BLaER1 treated with 17β-estradiol and CSF1 and Interleukin-3, amounts not matched to agents 10 nM and 100 nM (cell line): Measurements from ENCODE around the gene FBXW12.

ENCODE experiments used
- H3K27ac ChIP-seq, 11 experiments: shearing (Covaris generic); formaldehyde crosslinking; 2 replicates each; pipeline ENCODE4 v1.8.1; 2022
- H3K27me3 ChIP-seq, 11 experiments: shearing (Covaris generic); formaldehyde crosslinking; 2 replicates each; pipeline ENCODE4 v1.8.1; 2022
- H3K36me3 ChIP-seq, 11 experiments: shearing (Covaris generic); formaldehyde crosslinking; 2 replicates each; pipeline ENCODE4 v1.8.1; 2022
- H3K4me1 ChIP-seq, 10 experiments: shearing (Covaris generic); formaldehyde crosslinking; 2 replicates each; pipeline ENCODE4 v1.8.1; 2022
- H3K4me2 ChIP-seq, 11 experiments: shearing (Covaris generic); formaldehyde crosslinking; 2 replicates each; pipeline ENCODE4 v1.8.1; 2022
- H3K4me3 ChIP-seq, 10 experiments: shearing (Covaris generic); formaldehyde crosslinking; 2 replicates each; pipeline ENCODE4 v1.8.1; 2022
- H3K9ac ChIP-seq, 11 experiments: shearing (Covaris generic); formaldehyde crosslinking; 2 replicates each; pipeline ENCODE4 v1.8.1; 2022
- H3K9me3 ChIP-seq, 11 experiments: shearing (Covaris generic); formaldehyde crosslinking; replicated peaks in 1 of 11; 2 replicates each; pipeline ENCODE4 v1.8.1; 2022
- H4K20me1 ChIP-seq, 11 experiments: shearing (Covaris generic); formaldehyde crosslinking; 2 replicates each; pipeline ENCODE4 v1.8.1; 2022
- Cebpa-rat ChIP-seq, 11 experiments: shearing (Covaris generic); IDR thresholded peaks; 2 replicates each; pipeline ENCODE4 v1.8.1; 2022

FBXW12 gene

DNA sequence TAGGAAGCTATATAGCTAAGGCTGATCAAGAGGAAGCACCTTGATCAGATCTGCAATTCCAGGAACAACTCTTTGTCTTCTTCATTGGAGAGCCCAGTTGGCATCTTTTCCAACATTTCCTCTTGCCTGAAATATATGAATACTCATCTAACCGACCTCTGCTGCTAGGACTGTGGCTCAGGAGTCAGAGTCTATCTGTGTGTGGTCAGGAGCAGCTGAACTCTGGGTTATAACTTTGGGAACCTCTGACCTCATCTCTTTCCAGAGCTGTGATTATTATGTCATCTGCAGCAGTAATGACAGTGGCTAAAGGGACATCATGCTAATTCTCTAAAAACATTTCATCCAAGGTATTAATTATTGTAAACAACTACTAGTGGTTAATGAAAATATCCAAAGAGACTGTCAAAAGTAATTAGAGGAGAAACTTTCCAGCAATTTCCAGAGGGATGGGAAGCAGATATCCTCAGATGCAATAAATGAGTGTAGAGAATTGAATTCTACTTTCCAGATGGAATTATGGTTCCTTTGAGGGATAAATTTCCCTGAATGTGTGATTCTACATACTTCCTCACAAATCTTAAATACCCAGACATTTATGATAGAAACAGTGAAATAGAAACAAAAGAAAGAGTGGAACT lies 27.0 kb upstream of the FBXW12 start:
- no peaks in the 10 kb centered on the region for H3K4me1 ChIP-seq
- H3K36me3 ChIP-seq = no peaks in the 10 kb centered on the region
- H3K9ac ChIP-seq = no peak overlapping the region
- no peaks in the 10 kb centered on the region for H3K27me3 ChIP-seq
- H3K9me3 ChIP-seq = no peaks in the 10 kb centered on the region
- H3K27ac ChIP-seq = no peak overlapping the region
- H4K20me1 ChIP-seq = no peaks in the 10 kb centered on the region
- no peak overlapping the region for H3K4me3 ChIP-seq
- H3K4me2 ChIP-seq = no peak overlapping the region
- no peak for TF ChIP-seq Cebpa-rat (IDR thresholded peaks at IDR 0.05)

DNA sequence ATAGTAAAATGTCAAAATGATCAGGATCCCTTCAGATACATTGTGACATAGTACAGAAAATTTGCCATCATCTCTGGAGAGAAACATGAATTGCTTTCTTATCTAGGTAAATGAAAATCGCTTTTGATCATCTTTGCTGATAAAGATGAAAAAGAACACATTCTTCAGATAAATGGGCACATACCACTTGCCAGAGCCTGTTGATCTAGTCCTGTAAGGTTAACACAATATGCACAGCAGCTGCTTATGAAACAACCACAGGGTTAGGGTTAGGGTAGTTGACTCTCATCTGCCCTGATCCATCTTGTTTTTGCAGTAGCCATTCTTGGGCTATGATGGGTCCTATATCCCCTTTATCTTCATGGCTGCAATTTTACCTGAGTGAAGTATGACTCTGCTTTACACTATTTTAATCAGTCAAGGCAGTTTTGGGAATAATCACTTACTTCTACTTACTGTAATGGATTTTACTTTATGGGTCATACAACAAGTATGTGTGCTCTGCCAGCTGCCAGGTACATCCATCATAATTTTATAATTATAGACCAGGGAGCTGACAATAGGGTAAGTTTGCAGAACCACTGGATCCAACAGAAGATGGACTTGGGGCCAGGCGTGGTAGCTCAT lies 26.0 kb upstream of the FBXW12 start:
- Histone ChIP-seq H3K4me3 (no peak overlapping the region), H3K27ac (no peak overlapping the region), H3K9me3 (no peaks in the 10 kb centered on the region), H3K4me2 (no peak overlapping the region), H3K27me3 (no peaks in the 10 kb centered on the region), H3K9ac (no peak overlapping the region), H4K20me1 (no peaks in the 10 kb centered on the region), H3K36me3 (no peaks in the 10 kb centered on the region), H3K4me1 (no peaks in the 10 kb centered on the region)
- no peak for TF ChIP-seq Cebpa-rat (IDR thresholded peaks at IDR 0.05)

DNA sequence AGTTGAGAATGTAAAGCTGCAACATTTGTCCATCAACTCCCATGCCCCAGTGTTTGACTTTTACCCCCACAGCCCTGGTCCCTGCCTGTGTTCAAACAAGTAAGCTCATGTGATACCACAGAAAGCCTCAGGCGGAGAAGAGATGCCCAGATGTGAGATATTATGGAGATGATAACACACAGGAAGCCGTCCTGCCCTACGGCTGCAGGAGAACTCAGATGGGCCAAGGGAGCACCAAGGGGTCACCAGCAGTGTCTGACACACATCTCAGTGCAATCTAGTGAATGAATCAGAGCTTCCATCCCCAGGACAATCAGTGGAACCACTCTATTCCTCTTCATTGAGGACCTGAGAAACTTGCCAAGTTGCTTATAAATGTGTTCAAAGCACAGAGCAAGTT lies 24.5 kb upstream of the FBXW12 start:
- Histone ChIP-seq H3K4me1 (no peaks in the 10 kb centered on the region), H3K4me2 (no peak overlapping the region), H3K36me3 (no peaks in the 10 kb centered on the region), H4K20me1 (no peaks in the 10 kb centered on the region), H3K9ac (no peak overlapping the region), H3K9me3 (no peaks in the 10 kb centered on the region), H3K27ac (no peak overlapping the region), H3K27me3 (no peaks in the 10 kb centered on the region), H3K4me3 (no peak overlapping the region)
- TF ChIP-seq Cebpa-rat (IDR thresholded peaks at IDR 0.05) = no peak

DNA sequence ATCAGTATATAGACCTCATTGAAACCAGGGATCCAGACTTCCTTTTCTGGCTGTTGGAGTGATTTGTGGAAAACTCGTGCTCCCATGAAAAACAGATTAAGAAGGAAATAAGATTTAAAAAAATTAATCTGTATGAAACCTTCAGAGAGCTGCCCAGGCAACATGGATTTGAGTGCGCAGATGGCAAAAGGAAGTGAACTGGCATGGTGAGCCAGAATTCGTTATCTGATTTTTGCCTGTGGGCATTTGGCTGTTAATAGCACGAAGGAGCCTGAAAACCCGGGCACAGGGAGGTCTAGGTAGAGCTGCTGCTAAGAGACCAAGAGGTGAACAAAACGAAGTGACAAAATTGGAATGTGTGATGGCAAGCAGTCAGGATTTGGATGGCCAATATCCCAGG lies 19.5 kb upstream of the FBXW12 start:
- H3K27ac ChIP-seq = no peak overlapping the region
- peaks cover 17 to 28% (median 22%) of the 10 kb centered on the region in 11 experiments for H3K9me3 ChIP-seq
- no peaks in the 10 kb centered on the region; a peak in 2 of 22 replicates for H3K36me3 ChIP-seq
- no peak overlapping the region for H3K4me2 ChIP-seq
- H3K27me3 ChIP-seq = no peaks in the 10 kb centered on the region
- H3K4me1 ChIP-seq = no peaks in the 10 kb centered on the region
- no peak overlapping the region for H3K4me3 ChIP-seq
- no peak for TF ChIP-seq Cebpa-rat (IDR thresholded peaks at IDR 0.05)
- H4K20me1 ChIP-seq = no peaks in the 10 kb centered on the region
- H3K9ac ChIP-seq = no peak overlapping the region

DNA sequence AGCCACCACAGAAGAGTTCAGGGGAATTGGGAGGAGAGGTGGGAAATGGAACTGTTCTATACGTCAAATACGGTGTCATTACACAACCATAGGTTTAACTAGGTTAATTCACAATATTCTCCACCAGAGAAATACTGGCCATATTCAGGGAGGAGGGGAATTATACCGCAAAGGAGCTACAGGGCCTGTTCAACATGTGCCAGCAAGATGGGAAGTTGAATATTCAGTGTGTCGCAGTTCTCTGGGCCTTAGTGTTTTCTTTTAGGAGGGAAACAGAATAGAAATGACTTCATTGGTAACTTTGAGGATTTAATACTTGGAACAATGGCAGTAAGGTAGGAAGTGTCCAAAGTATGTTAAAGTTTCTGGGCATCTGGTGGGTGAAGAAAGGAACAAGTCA lies 18.0 kb upstream of the FBXW12 start:
- no peak for TF ChIP-seq Cebpa-rat (IDR thresholded peaks at IDR 0.05)
- H3K9me3 ChIP-seq = peaks cover 27 to 42% (median 34%) of the 10 kb centered on the region in 11 experiments

DNA sequence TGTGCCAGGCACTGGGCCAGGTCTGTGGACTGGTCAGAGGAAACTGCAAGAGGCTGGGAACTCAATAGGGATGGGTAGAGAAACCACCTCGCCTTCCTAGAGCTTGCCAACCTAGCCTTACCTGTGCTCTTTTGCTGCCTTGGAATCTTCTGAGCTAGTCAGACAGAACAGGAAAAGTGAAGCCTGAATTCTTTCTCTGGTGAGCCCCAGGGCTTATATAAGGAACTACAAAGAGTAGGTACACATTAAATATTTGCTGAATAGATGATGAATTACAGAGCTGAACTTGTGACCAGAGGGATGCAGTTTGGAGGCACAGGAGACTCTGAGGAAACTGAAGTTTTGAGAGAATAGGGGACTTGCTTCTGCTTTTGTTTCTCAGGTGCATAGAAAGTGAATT lies 15.6 kb upstream of the FBXW12 start:
- no peak for TF ChIP-seq Cebpa-rat (IDR thresholded peaks at IDR 0.05)
- Histone ChIP-seq H3K4me3 (no peak overlapping the region), H3K36me3 (no peaks in the 10 kb centered on the region; a peak in 2 of 22 replicates), H3K4me1 (no peaks in the 10 kb centered on the region), H4K20me1 (no peaks in the 10 kb centered on the region), H3K27me3 (no peaks in the 10 kb centered on the region), H3K9ac (no peak overlapping the region), H3K9me3 (peaks cover 29 to 56% (median 45%) of the 10 kb centered on the region in 11 experiments), H3K4me2 (no peak overlapping the region), H3K27ac (no peak overlapping the region)

More for the DNA sequence above, 18.0 kb upstream of the FBXW12 start:
- Histone ChIP-seq H3K4me2 (no peak overlapping the region), H3K27ac (no peak overlapping the region), H3K9ac (no peak overlapping the region), H3K4me1 (no peaks in the 10 kb centered on the region), H3K4me3 (no peak overlapping the region), H3K36me3 (no peaks in the 10 kb centered on the region; a peak in 2 of 22 replicates), H4K20me1 (no peaks in the 10 kb centered on the region), H3K27me3 (no peaks in the 10 kb centered on the region)

DNA sequence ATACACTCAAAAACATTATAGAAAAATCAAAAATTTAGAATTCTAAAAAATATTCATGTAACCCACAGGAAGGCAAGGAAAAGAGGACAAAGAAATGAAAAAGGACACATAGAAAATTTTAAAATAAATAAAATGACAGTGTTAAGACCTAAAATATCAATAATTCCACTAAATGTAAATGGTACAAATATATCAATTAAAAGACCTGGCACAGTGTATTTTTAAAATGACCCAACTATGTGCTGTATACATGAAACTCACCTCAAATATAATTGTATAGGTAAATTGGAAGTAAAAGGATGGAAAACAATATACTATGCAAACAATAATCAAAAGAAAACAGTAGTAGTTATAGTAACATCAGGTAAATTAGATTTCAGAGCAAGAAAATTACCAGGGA lies 10.1 kb upstream of the FBXW12 start:
- Histone ChIP-seq H3K9me3 (peaks cover 27 to 57% (median 46%) of the 10 kb centered on the region in 11 experiments), H3K36me3 (no peaks in the 10 kb centered on the region; a peak in 2 of 22 replicates), H3K4me2 (no peak overlapping the region), H3K27ac (no peak overlapping the region), H3K9ac (no peak overlapping the region), H3K4me1 (no peaks in the 10 kb centered on the region), H3K27me3 (no peaks in the 10 kb centered on the region), H4K20me1 (no peaks in the 10 kb centered on the region), H3K4me3 (no peak overlapping the region)
- TF ChIP-seq Cebpa-rat (IDR thresholded peaks at IDR 0.05) = no peak

DNA sequence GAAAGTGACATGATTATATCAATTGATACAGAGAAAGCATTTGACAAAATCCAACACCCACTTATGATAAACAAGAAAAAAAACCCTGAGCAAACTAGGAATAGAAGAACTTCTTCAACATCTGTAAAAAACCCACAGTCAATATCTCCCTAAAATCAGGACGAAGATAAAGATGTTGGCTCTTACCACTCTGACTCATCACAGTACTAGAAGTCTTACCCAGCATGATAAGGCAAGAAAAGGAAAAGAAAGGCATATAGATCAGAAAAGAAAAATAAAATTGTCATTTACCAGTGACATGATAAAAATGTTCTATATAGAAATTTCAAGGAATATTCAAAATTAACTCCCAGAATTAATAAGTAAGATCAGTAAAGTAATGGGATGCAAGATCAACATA lies 7.2 kb upstream of the FBXW12 start:
- Histone ChIP-seq H3K36me3 (no peaks in the 10 kb centered on the region), H3K4me1 (no peaks in the 10 kb centered on the region), H4K20me1 (no peaks in the 10 kb centered on the region), H3K4me3 (no peak overlapping the region), H3K9me3 (peaks cover 10 to 39% (median 25%) of the 10 kb centered on the region in 11 experiments; a peak in 21 of 22 replicates), H3K4me2 (no peak overlapping the region), H3K27ac (no peak overlapping the region), H3K9ac (no peak overlapping the region), H3K27me3 (no peaks in the 10 kb centered on the region)
- no peak for TF ChIP-seq Cebpa-rat (IDR thresholded peaks at IDR 0.05)

DNA sequence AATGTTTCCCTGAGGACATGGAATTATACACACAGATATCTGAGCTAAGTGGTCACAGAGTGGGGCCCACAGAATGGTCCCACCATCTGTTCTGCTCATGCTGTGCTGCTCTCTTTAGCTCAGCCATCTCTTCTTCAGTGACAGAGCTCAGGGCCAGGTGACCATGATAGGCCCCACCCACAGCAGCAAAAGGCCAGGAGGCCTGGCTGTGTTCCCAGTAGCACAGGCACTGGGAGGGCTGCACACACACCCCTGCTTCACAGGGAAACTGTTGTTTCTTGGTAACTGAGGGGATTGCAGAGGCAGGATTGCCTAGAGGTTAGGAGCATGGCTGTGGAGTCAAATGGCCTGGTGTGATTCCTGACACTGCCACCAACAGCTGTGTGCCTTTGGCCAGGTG lies 4.8 kb upstream of the FBXW12 start:
- Histone ChIP-seq H3K27ac (no peak overlapping the region), H3K27me3 (no peaks in the 10 kb centered on the region), H3K36me3 (no peaks in the 10 kb centered on the region), H3K9ac (no peak overlapping the region), H3K9me3 (peaks cover 6 to 17% (median 10%) of the 10 kb centered on the region in 11 experiments; a peak in 20 of 22 replicates), H3K4me3 (no peak overlapping the region), H4K20me1 (no peaks in the 10 kb centered on the region), H3K4me1 (no peaks in the 10 kb centered on the region), H3K4me2 (no peak overlapping the region)
- TF ChIP-seq Cebpa-rat (IDR thresholded peaks at IDR 0.05) = no peak

DNA sequence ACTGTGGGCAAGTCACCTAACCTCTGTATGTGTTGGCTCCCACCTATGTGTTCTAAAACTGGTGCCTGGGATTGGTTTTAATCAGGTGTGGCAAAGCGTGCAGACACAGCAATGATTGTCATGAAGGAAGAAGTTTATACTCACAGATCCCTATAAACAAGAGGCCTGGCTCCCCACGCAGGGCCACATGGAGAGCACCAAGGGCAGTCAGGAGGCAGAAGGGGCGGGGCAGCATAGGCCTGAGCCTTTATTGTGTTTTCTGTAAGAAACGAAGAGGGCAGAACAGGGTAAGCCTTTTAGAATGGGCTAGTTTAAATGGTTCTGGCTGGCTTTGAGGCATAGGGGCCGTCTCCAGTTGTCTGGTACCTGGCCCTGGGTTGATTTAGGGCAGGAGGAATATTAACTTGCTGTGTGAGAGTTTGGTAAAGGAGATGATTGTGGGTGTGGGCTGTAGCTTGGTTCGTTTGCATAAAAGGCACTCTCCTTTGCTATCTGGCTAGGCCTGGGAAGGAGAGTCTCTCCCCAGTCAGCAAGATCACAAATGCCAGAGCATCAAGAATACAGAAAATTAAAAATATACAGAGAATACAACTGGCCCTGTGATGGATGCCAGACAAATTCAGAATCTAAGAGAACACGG lies 2.2 kb upstream of the FBXW12 start:
- no peak for TF ChIP-seq Cebpa-rat (IDR thresholded peaks at IDR 0.05)
- no peaks in the 10 kb centered on the region for H3K9me3 ChIP-seq
- no peak overlapping the region for H3K4me3 ChIP-seq
- H3K27ac ChIP-seq = no peak overlapping the region
- no peak overlapping the region for H3K4me2 ChIP-seq
- no peaks in the 10 kb centered on the region for H3K4me1 ChIP-seq
- H4K20me1 ChIP-seq = no peaks in the 10 kb centered on the region
- H3K9ac ChIP-seq = no peak overlapping the region
- no peaks in the 10 kb centered on the region for H3K27me3 ChIP-seq
- H3K36me3 ChIP-seq = no peaks in the 10 kb centered on the region
